ENCODE measurements around the gene NBPF12.
"Not testable (repeated sequence)": the region's sequence is repeated elsewhere in the genome, so short reads cannot be mapped to it uniquely, and the experiment has no call there.

GRCh38 chr1:146964340-146964739 is 26.2 kb downstream of the NBPF12 start:
- TF ChIP-seq CTCF, POLR2A (IDR thresholded peaks at IDR 0.05): not testable (repeated sequence)

Measured in testis (tissue), 2 donors.